Suprapubic skin (tissue), 4 donors: ENCODE results near the gene MBNL2.

Source experiments
- POLR2A ChIP-seq, 2 donors: fragments of 450-650 bp; IDR thresholded peaks; one replicate each; pipeline ENCODE4 v1.6.1; 2017; ENCODE audit warnings: antibody characterized with exemption in 2 of 2, mild to moderate bottlenecking in 2 of 2, moderate library complexity in 2 of 2
- POLR2AphosphoS5 ChIP-seq, 3 donors: sonication (generic); formaldehyde crosslinking; IDR thresholded peaks; one replicate each; pipeline ENCODE4 v1.6.1; 2017; ENCODE audit warnings: antibody characterized with exemption in 3 of 3
- TF ChIP-seq, protein P1 (sequence below), 2 donors: fragments of 200-600 bp in 1 of 2; fragments of 450-650 bp in 1 of 2; sonication (generic) in 1 of 2; IDR thresholded peaks; one replicate each; pipeline ENCODE4 v1.5.1; 2016 to 2019; ENCODE audit warnings: antibody characterized with exemption in 2 of 2, mild to moderate bottlenecking in 1 of 2, moderate library complexity in 1 of 2

DNA sequence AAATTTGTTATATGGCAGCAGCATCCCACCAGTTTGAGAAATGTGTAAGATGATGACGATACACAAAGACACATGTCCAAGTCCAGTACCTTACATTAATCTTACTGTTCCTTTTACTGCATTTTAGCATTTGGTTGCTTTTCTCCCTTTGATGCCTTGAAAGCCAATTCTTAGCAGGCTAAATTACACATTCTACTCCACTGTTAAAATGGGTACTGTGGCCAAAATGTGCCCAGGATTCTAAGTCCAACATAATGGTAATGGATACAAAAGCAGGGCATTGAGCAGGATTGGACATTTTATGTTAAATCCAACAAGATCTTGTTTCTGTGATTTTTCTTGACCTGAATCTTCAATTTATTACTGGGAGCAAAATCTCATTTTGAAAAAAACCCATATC is 159.1 kb downstream of the MBNL2 start:
- TF ChIP-seq POLR2AphosphoS5 (IDR thresholded peaks at IDR 0.05) (no peak), POLR2A (IDR thresholded peaks at IDR 0.05) (no peak)
- TF ChIP-seq, protein P1, sequence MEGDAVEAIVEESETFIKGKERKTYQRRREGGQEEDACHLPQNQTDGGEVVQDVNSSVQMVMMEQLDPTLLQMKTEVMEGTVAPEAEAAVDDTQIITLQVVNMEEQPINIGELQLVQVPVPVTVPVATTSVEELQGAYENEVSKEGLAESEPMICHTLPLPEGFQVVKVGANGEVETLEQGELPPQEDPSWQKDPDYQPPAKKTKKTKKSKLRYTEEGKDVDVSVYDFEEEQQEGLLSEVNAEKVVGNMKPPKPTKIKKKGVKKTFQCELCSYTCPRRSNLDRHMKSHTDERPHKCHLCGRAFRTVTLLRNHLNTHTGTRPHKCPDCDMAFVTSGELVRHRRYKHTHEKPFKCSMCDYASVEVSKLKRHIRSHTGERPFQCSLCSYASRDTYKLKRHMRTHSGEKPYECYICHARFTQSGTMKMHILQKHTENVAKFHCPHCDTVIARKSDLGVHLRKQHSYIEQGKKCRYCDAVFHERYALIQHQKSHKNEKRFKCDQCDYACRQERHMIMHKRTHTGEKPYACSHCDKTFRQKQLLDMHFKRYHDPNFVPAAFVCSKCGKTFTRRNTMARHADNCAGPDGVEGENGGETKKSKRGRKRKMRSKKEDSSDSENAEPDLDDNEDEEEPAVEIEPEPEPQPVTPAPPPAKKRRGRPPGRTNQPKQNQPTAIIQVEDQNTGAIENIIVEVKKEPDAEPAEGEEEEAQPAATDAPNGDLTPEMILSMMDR (IDR thresholded peaks at IDR 0.05), result no peak
